ENCODE results near the gene NABP1.

Gene NABP1

GRCh38 chr2:191650896-191651773, 26.8 kb upstream of the NABP1 start:
- DNase-seq: no peak

- DNase-seq: no peak
Measured at GRCh38 chr2:191653667-191654391, 24.1 kb upstream of the NABP1 start.

- DNase-seq: no peak
Measured at GRCh38 chr2:191656391-191656790, 21.5 kb upstream of the NABP1 start.

- DNase-seq: no peak
Measured at GRCh38 chr2:191656792-191657191, 21.1 kb upstream of the NABP1 start.

GRCh38 chr2:191657977-191658376, 20.0 kb upstream of the NABP1 start:
- no peak for DNase-seq

GRCh38 chr2:191659198-191659597, 18.7 kb upstream of the NABP1 start:
- DNase-seq: no peak

GRCh38 chr2:191660575-191660974, 17.4 kb upstream of the NABP1 start:
- no peak for DNase-seq

- DNase-seq: no peak
Measured at GRCh38 chr2:191661097-191661924, 16.6 kb upstream of the NABP1 start.

- no peak for DNase-seq
Measured at GRCh38 chr2:191664823-191665677, 12.9 kb upstream of the NABP1 start.

GRCh38 chr2:191666226-191666625, 11.7 kb upstream of the NABP1 start:
- DNase-seq: no peak

GRCh38 chr2:191666732-191667131, 11.2 kb upstream of the NABP1 start:
- DNase-seq: no peak

- DNase-seq: no peak
Measured at GRCh38 chr2:191670076-191670475, 7.9 kb upstream of the NABP1 start.

- no peak for DNase-seq
Measured at GRCh38 chr2:191670787-191671186, 7.1 kb upstream of the NABP1 start.

GRCh38 chr2:191675807-191676721, 1.9 kb upstream of the NABP1 start:
- no peak for DNase-seq

- no peak for DNase-seq
Measured at GRCh38 chr2:191676790-191677645, 918 bp upstream of the NABP1 start.

GRCh38 chr2:191678437-191679100, 633 bp downstream of the NABP1 start:
- DNase-seq: no peak

GRCh38 chr2:191679818-191680600, 2.1 kb downstream of the NABP1 start:
- no peak for DNase-seq

- no peak for DNase-seq
Measured at GRCh38 chr2:191680639-191681038, 2.7 kb downstream of the NABP1 start.

- DNase-seq: no peak
Measured at GRCh38 chr2:191682126-191682525, 4.2 kb downstream of the NABP1 start.
